ENCODE results near the gene GREB1L.

GRCh38 chr18:21450503-21450902, 208.5 kb downstream of the GREB1L start:
- TF ChIP-seq CTCF (IDR thresholded peaks at IDR 0.05; ENCODE audit: insufficient read depth, low read length) (no peak), POLR2AphosphoS5 (IDR thresholded peaks at IDR 0.05; ENCODE audit: low read depth) (no peak), GABPA (IDR thresholded peaks at IDR 0.05; ENCODE audit: low read depth) (no peak)

Data from HL-60 (cell line).